Epidermal melanocyte (primary cell): ENCODE measurements around the gene RPS16.
A peak's percentile ranks its signal among the peaks of the same experiment; 100 is the strongest.
"Not testable (repeated sequence)": the region's sequence is repeated elsewhere in the genome, so short reads cannot be mapped to it uniquely, and the experiment has no call there.

Source experiments
- DNase-seq: peaks from one replicate; pipeline ENCODE4 v3.0.0; 2011; ENCODE audit warnings: low spot score; ENCODE audit not compliant: insufficient read length

The RPS16 gene

DNA sequence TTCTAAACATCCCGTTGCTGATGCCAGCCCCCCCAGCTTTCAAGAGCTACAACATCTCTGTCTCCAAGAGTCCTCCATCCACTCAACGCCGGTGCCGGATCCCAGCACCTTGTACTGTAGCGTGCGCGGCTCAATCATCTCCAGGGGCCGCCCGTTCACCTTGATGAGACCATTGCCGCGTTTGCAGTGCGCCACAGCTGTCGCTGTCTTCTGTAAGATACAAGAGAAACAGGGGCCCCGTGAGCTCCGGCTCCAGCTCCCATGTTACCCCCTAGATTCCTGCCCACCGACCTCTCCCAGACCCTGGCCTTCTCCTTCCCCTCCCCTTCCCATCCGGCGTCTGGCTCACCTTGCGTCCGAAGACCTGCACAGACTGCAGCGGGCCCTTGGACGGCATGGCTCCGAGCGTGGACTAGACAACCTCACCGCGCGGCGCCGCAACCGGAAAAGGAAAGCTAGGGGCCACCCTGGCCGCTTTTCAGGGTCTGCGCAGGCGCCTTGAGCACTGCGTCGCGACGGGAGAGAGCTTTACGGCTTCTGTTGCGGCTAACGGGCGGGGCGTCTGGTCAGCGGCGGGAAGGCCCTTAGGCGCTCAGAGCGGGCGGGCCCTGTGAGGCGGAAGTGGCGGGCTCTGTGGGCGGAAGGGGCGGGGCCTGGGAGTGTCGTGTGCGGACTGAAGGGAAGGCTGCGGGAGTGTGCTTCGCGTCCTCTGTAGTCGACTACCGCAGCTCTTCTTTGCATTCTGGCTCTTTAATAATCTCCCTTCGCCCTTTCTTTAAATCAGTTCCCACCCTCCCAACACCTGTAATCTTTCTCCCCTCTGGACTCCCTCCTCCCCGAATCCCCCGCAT is at the start of gene RPS16:
RPS16 (minus strand) TSS at position 451 of the 851 bp plus-strand sequence; CDS start at position 397, 54 bp downstream.
- DNase-seq = peak; percentile 85

DNA sequence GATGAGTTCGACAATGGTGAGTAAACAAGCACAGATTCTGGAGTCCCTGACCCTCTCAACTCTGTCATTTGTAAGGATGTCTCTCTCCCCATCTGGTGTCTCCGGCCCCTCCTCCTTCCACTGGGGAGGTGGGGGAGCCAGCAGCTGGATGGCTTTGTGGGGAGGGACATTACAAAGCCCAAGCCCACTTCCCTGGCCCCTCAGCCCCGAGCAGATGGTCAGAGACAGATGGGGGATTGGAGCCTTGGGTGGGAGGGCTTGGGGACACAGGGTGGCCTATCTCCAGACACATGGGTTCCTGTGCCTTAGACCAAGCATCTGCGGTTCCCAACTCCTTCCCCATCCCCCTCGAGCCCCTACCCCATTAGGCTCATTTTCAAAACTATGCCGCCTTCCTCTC is 47.4 kb upstream of the RPS16 start:
- DNase-seq = no peak

DNA sequence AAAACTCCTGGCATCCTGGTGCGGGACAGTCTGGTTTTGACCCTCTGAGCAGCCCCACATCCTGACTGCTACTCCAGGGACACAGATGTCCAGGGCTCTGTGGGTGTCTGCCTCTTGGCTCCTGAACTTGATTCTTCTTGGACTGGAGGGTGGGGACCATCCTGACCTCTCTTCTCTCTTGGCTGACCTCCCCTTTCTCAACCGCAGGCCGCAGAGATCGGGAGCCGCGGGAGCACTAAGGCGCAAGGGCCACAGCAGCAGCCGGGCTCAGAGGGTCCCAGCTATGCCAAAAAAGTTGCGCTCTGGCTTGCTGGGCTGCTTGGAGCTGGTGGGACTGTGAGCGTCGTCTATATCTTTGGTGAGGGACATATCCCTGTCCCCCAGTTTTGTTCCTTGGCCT is 45.9 kb upstream of the RPS16 start:
- DNase-seq = no peak

DNA sequence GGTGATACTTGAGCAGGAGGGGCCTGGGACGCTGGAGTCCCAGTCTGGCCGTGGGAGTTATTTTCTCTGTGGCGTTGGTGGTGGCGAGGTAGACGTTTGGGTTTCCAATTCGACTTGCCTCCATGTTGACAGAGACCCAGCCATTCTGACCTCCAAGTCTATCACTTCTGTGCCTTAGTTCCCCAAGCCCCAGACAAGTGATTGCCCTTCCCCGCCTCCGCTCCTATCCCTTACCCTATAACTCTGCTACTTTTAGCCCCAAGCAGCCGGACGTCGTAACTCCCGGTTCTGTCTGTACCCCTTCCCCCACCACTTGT is 45.4 kb upstream of the RPS16 start:
- no peak for DNase-seq

DNA sequence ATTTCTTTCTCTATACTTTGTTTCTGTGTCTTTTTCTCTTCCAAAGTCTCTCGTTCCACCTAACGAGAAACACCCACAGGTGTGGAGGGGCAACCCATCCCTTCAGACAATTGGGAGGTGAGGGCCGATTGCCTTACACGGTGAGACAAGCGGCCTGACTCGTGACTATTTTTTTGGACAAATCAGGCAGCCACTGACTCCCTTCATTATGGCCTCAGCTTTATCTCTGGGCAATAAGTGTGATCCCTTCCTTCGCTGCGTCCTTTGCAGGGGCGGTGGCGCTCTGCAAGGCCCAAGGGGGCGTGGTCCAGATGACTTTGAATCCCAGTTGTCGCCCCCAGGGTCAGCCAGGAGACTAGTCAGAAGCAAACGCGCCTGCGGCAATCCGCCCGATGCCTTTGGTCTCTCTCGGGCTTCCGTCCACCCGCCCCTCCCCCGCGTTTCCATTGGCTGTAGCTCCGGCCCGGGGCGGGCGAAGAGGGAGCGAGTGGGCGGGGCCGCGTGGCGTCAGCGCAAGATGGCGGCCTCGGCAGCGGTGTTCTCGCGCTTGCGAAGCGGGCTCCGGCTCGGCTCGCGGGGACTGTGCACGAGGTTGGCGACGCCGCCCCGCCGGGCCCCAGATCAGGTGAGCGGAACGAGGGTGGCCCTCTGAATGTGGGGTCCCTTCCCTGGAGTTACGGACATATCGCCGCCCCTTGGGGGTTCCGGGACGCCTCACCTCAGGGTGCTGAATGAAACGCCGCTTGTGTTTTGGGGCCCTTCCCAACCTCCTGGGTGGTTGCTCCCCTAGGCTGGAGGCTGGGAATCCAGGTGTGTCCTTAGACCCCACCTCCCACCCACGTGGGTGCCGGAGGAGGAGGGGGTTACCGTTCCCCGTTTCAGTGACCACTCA is 44.8 kb upstream of the RPS16 start, which contains the start of gene TIMM50:
TIMM50 (plus strand) TSS at position 502 of the 892 bp plus-strand sequence; CDS start at position 518, 16 bp downstream.
- DNase-seq = peak; percentile 91

DNA sequence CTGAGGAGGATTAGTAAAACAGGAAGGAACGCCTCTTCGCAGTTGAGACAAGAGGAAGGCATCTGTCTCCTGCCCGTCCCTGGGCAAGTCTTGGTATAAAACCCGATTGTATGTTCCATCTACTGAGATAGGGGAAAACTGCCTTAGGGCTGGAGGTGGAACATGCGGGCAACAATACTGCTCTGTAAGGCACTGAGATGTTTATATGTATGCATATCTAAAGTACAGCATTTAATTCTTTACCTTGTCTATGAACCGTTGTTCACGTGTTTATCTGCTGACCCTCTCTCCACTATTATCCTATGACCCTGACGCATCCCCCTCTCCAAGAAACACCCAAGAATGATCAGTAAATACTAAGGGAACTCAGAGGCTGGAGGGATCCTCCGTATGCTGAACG is 44.2 kb upstream of the RPS16 start:
- DNase-seq = no peak

DNA sequence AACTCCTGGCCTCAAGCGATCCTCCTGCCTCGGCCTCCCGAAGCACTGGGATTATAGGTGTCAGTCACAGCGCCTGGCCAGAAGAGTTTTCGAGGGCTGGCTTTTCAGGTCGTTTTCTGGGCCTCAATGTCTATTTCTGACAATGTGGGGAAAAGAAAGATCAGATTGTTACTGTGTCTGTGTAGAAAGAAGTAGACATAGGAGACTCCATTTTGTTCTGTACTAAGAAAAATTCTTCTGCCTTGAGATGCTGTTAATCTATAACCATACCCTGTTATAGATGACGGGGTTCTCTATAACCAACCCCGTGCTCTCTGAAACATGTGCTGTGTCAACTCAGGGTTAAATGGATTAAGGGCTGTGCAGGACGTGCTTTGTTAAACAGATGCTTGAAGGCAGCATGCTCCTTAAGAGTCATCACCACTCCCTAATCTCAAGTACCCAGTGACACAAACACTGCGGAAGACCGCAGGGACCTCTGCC is 43.6 kb upstream of the RPS16 start:
- DNase-seq = not testable (repeated sequence)

DNA sequence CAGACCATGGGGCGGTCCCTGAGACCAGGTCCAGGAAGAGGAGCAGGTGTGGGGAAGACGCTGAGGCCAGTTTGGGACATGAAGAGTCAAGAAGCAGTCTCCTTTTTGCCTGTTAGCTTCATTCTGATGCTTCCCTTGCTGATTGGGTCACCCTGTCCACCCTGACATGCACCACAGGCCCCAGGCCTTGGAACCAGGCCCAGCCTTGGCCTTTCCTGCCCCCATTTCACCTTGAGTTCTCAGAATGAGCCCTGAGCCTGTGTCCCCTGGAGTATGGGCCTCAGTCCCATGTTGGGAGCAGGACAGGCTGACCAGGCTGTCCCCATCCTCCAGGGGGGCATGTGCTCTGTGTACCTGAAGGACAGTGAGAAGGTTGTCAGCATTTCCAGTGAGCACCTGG is 40.0 kb upstream of the RPS16 start:
- DNase-seq = no peak

DNA sequence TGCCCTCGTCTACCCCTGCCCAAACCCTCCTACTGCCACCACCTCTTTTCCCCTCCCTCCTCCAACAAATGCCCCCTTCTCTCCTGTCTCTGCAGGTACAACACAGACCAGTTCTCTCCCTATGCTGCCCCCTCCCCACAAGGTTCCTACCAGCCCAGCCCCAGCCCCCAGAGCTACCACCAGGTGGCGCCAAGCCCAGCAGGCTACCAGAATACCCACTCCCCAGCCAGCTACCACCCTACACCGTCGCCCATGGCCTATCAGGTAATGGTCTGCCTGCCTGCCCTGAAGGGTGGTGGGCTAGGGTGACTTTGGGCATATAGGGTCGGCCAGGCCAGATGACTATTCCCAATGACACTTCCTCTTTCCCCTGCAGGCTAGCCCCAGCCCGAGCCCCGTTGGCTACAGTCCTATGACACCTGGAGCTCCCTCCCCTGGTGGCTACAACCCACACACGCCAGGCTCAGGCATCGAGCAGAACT is 38.4 kb upstream of the RPS16 start:
- DNase-seq = no peak

DNA sequence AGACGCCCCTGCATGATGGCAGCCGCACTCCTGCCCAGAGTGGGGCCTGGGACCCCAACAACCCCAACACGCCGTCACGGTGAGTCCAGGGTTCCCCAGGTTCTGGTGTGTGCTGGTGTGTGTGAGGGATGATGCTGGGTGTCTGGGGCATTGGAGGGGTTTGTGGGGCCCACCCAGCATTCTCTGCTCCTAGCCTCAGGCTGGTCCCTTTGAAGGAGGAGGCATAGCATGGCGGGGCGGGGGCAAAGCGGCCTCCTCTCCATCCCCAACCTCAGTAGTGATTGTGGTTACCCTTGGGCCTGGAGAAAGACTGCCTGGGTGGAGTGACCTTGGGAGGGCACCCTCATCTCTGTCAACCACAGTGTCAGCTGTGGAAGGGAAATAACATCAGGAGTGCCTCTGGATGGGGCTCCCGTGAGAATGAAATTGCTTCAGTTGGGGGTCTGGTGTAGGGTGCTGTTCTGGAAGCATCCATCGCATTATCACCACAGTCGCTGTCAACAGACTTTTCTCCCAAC is 37.8 kb upstream of the RPS16 start:
- no peak for DNase-seq

DNA sequence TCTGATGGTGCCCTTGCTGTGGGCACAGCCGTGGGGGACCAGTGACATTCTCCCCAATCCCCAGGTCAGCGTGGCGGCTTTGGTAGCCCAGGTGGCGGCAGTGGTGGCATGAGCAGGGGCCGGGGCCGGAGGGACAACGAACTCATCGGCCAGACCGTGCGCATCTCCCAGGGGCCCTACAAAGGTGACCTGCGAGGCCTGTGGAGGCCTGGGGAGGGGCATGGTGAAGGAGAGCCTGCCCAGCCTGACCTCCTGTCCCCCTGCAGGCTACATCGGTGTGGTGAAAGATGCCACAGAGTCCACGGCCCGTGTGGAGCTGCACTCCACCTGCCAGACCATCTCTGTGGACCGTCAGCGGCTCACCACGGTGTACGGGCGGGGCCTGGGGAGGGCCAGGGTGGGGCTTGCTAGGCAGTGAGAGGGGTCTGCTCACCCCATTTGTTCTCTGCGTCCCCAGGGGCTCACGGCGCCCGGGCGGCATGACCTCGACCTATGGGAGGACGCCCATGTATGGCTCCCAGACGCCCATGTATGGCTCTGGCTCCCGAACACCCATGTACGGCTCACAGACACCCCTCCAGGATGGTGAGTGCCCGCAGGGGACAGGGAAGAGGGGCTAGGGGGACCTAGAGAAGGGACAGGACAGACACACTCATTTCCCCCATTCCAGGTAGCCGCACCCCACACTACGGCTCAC is 37.1 kb upstream of the RPS16 start:
- DNase-seq = no peak

DNA sequence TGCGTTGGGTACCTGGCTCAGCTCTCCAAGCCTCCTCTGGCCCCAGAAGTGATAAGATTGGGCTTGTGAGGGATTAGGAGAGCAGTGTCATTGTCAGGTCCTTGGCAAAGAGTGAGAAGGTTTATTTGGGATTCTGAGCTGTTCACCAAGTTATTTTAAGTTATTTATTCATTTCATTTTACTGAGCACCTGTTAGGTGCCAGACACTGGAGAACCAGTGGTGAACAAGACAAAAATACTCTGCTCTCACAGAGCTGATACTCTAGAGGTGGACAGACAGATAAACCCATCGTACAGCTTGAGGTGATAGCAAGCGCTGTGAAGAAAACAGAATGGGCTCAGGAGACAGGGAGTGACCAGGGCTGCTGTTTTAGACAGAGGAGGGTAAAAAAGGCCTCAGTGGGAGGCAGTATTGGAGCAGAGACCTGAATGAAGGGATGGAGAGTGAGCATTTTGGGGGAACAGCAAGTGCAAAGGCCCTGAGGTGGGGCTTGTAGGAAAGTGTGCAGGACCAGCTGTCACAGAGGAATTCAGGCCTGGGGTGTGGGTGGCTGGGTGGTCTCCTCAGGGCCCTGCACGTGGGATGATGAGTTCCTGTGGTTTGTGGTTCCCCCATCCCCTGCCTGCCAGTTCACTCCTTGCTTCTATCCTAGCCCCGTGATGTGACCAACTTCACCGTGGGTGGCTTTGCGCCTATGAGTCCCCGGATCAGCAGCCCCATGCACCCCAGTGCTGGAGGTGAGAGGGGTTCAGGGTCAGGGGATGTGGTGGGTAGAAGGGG is 36.2 kb upstream of the RPS16 start:
- DNase-seq = no peak

DNA sequence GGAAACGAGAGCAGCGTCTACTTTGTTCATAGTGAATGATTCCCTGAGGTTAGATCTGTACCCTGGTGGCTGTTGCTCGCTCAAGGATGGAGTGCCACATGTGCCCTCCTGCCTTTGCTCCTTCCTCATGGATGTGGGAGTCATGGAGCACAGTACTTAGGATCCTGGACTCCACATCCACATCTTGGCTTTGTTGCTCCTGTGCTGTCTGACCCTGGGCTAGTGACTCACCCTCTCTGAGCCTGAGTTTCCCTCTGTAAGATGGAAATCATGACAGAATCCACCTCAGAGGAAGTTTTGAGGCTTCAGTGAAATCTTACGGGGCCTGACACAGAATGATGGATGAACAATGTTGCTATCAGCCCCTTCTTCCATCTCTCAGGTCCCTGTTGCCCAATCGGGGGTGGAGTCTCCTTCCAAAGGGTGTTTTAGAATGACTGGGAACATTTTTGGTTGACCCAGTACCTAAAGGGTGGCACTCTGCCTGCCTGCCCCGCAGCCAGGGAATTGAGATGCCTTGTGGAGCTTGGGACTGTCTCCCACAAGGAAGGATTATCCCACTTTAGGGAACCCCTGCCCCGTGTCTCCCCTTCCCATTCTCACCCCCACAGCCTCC is 35.1 kb upstream of the RPS16 start:
- no peak for DNase-seq

DNA sequence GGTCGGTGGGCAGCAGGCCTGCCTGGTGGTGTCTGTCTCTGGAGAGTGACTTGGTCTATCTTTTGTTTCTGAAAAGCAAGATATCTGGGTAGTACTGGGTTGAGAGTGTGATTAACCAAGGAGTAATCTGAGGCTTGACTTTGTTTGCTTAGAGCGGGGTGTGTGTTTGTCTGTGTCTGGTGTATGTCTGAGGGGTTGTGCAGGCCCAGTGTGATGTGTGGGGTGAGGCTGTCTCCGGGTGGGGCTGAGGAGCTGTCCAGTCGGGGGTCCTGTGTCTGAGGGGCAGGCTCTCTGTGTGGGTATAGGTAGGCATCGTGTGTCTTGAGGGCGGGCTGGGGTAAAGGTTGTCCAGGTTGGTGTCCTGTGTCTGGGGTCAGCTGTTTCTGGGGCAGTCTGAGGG is 33.8 kb upstream of the RPS16 start:
- no peak for DNase-seq

DNA sequence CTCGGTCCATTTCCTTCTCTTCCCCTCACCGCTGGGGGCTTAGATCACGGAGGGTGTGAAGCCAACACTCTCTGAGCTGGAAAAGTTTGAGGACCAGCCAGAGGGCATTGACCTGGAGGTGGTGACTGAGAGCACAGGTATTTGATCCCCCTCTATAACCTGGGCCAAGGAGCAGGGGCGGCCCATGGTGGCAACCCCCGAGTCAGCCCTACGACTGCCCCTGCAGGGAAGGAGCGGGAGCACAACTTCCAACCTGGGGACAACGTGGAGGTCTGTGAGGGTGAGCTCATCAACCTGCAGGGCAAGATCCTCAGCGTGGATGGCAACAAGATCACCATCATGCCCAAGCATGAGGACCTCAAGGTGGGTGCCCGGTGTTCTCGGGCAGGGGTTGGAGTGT is 33.3 kb upstream of the RPS16 start:
- DNase-seq = no peak

DNA sequence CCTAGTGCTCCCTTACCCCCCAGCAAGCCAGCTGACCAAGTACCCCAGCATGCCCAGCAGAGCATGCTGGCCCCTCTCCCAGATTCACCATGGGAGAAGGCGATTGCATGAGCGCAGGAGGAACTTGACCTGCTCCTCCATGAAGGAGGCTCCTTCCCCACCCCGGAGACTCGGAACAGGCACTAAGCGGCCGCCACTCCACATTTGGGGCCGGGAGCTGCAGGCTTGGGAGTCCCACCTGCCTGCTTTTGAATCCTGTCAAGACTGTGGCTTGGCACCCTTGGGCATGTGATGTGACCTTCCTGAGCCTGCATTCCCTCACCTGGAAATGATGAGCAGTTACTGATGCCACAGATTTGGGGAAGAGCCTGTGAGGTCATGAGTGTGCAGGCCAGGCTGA is 32.2 kb upstream of the RPS16 start:
- no peak for DNase-seq

DNA sequence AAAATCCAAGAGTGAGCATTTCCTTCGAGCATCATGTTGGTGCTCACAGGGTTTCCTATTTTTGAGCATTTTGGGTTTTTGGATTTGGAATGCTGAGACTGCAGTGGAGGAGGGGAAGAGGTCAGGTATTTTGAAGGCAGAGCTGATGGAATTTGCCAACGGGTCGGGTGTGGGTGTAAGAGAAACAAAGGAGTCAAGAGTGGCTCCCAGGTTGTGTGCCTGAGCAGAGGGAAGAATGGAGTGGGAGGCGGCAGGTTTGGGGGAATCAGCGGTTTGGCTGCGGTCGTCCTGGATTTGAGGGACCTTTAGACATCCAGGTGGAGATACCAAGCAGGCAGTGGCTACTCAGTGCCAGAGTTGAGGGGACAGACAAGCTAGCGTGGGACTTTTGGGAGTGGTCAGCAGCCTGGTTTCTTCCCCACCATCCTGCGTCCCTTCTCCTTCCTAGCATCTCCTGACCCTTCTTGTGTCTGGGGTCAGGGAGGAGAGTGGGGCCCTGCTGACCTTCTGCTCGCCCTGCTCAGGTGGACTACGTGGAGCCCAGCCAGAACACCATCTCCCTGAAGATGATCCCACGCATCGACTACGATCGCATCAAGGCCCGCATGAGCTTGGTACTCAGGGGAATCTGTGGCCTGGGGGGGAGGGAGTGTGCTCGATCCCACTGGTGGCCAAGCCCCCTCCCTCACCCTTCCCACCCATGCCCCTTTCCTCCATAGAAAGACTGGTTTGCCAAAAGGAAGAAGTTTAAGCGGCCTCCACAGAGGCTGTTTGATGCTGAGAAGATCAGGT is 30.4 kb upstream of the RPS16 start:
- no peak for DNase-seq

DNA sequence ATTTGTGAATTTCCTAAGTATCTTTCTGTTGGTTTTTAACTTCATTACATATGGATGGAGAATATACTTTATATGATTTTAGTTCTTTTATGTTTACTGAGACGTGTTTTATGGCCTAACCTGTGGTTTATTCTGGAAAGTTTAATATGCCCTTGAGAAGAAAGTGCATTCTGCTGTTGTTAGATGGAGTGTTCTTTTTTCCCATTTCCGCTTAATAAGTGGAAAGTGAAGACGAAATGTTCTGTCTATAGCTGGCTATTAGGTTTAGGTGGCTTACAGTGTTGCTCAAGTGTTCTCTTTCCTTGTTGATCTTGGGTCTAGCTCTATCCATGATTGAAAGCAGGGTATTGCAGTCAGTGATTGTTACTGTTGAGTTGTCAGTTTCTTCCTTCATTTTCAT is 27.7 kb upstream of the RPS16 start:
- DNase-seq = no peak

DNA sequence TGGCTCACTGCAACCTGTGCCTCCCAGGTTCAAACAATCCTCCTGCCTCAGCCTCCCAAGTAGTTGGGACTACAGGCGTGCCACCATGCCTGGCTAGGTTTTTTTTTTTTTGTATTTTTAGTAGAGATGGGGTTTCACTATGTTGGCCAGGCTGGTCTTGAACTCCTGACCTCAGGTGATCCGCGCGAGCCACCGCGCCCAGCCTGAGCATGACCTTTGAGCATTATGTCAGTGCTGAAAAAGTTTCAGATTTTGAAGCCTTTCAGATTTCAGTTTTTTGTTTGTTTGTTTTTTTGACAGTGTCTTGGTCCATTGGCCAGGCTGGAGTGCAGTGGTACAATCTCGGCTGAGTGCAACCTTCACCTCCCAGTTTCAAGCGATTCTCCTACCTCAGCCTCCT is 15.5 kb upstream of the RPS16 start:
- DNase-seq = not testable (repeated sequence)
